ENCODE results near the gene COLEC12.

COLEC12 gene

DNA sequence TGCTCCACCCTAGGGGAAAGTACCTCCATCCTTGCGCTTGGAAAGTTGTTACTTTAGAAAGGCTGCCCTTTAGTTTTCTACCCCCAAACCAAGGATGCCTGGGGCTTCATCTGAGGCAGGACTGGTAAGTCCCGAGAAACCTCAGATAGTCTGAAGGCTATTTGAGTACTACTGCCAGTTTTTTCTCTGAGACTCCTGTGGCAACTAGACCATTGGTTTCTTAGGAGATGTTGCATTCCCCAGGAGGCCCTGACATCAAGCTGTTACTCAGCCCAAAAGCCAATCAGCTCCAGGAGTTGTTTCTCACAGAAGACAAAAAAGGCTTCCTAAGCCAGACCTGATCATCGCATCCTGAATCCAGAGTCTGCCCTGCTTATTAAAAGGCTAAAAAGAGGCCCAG lies 67.2 kb downstream of the COLEC12 start:
- no peak for TF ChIP-seq CTCF (IDR thresholded peaks at IDR 0.05; ENCODE audit: low read depth, low read length)
- no peaks in the 10 kb centered on the region for H3K36me3 ChIP-seq

GRCh38 chr18:432791-433190 lies 67.7 kb downstream of the COLEC12 start:
- H3K27me3 ChIP-seq (ENCODE audit: insufficient read depth, low read depth, severe bottlenecking): no peaks in the 10 kb centered on the region

More for the DNA sequence above, 67.2 kb downstream of the COLEC12 start:
- H3K4me3 ChIP-seq (ENCODE audit: low read depth, low read length): no peak overlapping the region
- no peak for DNase-seq
- H3K9me3 ChIP-seq (ENCODE audit: severe bottlenecking): no peaks in the 10 kb centered on the region
- H3K27ac ChIP-seq: no peak overlapping the region
- H3K27me3 ChIP-seq (ENCODE audit: insufficient read depth, low read depth, severe bottlenecking): no peaks in the 10 kb centered on the region

DNA sequence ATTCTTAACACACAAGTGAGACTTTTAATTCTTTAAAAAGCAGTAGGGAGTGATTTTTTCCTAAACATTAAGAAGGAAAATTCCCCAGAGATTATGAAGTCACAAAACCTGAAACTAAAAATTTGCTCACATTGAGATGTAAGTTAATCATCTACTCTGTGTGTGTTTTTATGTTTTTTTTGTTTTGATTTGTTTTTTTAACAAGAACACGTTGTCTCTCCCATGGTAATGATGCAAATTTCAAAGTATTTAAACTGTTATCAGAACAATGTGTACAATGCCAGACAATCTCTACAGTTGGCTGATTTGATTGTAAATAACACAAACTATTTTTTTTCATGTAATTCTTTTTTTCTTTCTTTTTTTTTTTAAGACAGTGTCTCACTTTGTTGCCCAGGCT lies 71.5 kb downstream of the COLEC12 start:
- Histone ChIP-seq H3K27ac (no peak overlapping the region), H3K9me3 (ENCODE audit: severe bottlenecking) (no peaks in the 10 kb centered on the region), H3K36me3 (no peaks in the 10 kb centered on the region), H3K4me3 (ENCODE audit: low read depth, low read length) (no peak overlapping the region), H3K27me3 (ENCODE audit: insufficient read depth, low read depth, severe bottlenecking) (no peaks in the 10 kb centered on the region)
- DNase-seq: no peak
- no peak for TF ChIP-seq CTCF (IDR thresholded peaks at IDR 0.05; ENCODE audit: low read depth, low read length)

More at GRCh38 chr18:432791-433190, 67.7 kb downstream of the COLEC12 start:
- no peak overlapping the region for H3K4me3 ChIP-seq (ENCODE audit: low read depth, low read length)
- DNase-seq: no peak
- H3K9me3 ChIP-seq (ENCODE audit: severe bottlenecking): no peaks in the 10 kb centered on the region
- TF ChIP-seq CTCF (IDR thresholded peaks at IDR 0.05; ENCODE audit: low read depth, low read length): no peak
- H3K27ac ChIP-seq: no peak overlapping the region
- H3K36me3 ChIP-seq: no peaks in the 10 kb centered on the region

- H3K27ac ChIP-seq: no peak overlapping the region
Observed at GRCh38 chr18:427005-427404, 73.5 kb downstream of the COLEC12 start.

DNA sequence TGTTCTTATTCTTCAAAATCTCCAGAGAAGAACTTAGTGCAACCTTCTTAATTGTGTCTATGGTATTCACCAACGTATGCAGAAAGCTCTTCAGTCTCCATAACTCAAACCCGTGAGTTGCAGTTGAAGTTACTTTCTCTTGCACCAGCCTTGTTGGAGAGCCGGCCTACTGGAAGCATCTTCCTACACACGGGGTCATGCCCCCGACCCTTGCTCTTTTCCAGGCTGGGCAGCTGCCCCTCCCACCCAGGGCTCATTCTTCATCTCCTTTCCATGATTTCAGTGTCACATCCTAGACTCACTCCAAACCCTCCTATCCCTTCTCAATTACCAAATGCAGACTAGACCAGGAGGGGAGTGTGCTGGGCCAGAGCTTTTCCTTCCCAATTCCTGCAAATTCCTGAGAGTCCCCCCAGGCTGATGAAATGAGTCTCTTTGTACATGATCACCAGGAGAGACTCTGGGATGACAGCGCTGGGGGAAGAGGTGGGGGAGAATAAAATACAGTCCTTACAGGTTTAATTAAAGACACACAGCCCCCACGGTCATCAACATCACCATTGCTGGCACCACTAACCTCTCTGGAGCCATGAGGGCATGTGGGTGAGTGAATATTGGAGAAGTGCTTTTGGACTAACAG lies 75.3 kb downstream of the COLEC12 start:
- Histone ChIP-seq H3K27ac (no peak overlapping the region), H3K36me3 (no peaks in the 10 kb centered on the region), H3K9me3 (ENCODE audit: severe bottlenecking) (no peaks in the 10 kb centered on the region), H3K4me3 (ENCODE audit: low read depth, low read length) (no peak overlapping the region), H3K27me3 (ENCODE audit: insufficient read depth, low read depth, severe bottlenecking) (no peaks in the 10 kb centered on the region)
- DNase-seq: no peak
- TF ChIP-seq CTCF (IDR thresholded peaks at IDR 0.05; ENCODE audit: low read depth, low read length): no peak

More at GRCh38 chr18:427005-427404, 73.5 kb downstream of the COLEC12 start:
- H3K36me3 ChIP-seq: no peaks in the 10 kb centered on the region
- no peak overlapping the region for H3K4me3 ChIP-seq (ENCODE audit: low read depth, low read length)
- H3K27me3 ChIP-seq (ENCODE audit: insufficient read depth, low read depth, severe bottlenecking): no peaks in the 10 kb centered on the region
- H3K9me3 ChIP-seq (ENCODE audit: severe bottlenecking): no peaks in the 10 kb centered on the region
- no peak for TF ChIP-seq CTCF (IDR thresholded peaks at IDR 0.05; ENCODE audit: low read depth, low read length)
- no peak for DNase-seq

DNA sequence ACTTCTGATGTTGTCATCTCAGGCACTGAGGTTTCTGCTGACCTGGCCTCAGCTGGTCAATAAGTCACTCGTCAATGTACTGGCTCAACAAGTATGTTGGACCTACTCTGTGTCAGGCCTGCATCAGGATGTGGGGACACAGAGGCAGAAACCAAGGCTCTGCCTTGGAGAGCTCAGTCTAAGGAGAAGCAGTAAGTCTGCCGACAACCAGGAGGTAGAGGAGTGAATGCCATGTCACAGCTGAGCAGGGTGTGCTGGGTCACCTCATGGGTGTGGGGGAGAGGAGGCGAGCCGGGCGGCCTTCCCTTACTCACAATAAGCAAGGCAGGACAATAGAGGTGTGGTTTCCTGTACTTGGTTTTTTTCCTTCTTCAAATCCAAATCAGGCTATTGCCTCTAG lies 75.8 kb downstream of the COLEC12 start:
- no peak for DNase-seq
- Histone ChIP-seq H3K27ac (no peak overlapping the region), H3K9me3 (ENCODE audit: severe bottlenecking) (no peaks in the 10 kb centered on the region), H3K27me3 (ENCODE audit: insufficient read depth, low read depth, severe bottlenecking) (no peaks in the 10 kb centered on the region), H3K4me3 (ENCODE audit: low read depth, low read length) (no peak overlapping the region), H3K36me3 (no peaks in the 10 kb centered on the region)
- no peak for TF ChIP-seq CTCF (IDR thresholded peaks at IDR 0.05; ENCODE audit: low read depth, low read length)
